ENCODE results near the gene DDX17.

The DDX17 gene

DNA sequence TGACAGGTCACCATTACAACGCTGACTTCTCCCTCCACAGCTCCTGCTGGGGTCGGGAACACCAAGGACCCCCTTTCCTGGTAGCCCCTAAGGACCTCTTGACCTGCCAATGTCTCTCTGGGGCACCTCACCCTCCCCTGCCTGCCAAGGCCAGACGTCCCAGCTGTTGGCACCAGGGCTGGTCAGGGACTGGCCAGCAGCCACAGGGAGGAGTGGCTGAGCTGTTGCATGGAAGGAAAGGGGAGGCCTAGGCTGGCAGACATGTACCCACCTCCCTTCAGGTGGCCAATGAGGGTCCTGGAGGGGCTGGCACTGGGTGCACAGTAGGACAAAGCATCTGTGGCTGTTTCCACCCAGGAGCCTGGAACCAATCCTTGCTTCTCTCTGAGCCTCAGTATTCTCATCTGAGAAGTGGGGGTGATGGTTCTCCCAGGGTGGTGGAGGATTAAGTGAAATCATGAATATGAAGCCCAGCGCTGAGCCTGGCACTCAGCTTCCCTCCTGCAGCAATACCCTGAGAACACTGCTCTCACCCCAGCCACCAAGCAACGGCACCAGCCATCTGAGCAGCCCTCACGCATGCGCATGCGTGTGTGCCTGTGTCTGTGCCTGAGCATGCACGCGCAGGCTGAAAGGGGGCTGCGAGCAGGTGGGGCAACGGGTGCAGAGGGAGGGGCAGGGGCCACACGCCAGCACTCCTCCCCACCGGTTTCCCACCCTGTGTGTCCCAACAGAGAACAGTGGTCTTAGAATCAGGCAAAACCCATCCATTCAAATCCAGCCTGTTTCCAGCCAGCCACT, 57.0 kb downstream of the DDX17 start:
- DNase-seq (ENCODE audit: low read depth): no peak

DNA sequence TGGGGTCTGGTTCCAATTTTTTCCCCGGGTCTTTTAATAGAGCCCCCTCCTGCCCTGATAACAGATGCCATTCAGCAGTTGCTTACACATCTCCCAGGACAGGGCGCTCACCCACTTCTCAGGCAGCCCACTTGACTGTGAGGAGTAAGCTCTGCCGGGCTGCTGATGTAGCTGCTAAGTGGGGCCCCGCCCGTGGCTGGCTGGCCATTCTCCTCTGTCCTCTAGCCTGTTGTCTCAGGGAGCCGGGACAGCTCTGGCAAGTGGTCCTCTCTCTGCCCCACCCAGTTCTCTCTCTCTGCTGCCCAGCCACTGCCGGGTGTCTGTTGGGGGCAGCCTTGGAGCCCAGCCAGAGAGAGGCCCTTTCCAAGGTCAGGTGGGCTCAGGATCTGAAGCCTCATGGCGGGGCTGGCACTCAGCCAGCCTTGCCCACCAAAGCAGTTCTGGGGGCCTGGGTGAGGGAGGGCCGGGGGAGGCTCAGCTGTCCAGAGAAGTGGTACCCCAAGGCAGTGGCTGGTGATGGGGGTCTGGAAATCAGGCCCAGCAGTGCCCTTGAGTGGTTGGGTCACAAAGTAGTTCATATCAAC, 60.0 kb downstream of the DDX17 start:
- DNase-seq (ENCODE audit: low read depth): no peak

DNA sequence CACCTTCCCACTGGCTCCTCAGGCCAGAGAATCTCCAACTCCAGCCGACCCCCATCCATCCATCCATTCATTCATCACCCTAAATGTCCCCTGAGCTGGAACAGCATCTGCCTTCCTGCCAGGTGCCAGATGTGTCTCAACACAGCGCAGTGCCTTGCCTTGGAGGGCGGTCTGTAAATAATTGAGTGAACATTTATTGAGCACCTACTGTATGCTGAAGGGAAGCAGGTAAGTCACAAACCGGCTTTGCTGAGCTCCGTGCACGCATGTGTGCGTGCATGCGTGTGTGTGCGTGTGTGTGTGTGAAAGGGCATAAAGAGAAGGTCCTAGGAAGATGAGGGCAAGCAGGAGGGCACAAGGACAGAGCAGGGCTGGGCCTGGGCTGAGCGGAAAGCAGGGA, 61.3 kb downstream of the DDX17 start:
- DNase-seq (ENCODE audit: low read depth): no peak

DNA sequence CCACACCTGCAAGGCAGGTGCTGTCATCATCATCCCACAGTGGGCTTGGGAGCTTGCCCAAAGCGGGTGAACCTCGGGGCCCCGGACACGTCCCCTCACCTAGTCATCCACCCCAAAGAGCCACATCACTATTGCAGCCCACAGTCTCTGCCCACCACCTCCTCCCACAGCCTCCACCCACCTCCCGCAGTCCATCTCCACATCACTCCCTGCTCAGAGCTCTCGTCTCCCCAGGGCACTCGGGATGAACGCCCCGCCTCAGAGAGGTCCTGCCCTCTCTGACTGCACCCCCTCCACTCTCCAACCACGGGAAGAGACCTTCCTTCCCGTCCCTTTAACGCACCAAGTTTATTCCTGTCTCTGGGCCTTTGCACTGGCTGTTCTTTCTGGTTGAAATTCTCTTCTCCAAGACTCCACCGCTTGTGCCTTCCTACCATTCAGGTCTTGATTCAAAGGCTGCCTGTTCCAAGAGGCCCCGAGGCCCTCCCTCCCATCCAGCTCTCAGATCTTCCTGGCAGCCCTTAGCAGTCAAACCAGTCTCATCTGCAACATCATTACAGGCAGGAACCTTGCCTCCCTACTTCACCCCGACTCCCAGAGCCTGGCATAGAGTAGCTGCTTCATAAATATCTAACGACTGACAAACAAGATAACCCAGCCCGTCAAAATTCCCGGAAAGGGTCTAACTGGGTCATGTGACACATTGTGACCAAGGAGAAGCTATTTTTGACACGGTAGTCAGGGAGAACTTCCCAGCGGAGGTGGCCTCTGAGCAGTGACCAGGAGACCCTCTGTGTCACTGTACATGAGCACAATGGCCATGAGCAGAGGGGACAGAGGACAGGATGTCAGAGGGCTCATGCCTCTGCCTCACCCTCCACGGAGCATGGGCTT, 62.2 kb downstream of the DDX17 start:
- DNase-seq (ENCODE audit: low read depth): no peak

DNA sequence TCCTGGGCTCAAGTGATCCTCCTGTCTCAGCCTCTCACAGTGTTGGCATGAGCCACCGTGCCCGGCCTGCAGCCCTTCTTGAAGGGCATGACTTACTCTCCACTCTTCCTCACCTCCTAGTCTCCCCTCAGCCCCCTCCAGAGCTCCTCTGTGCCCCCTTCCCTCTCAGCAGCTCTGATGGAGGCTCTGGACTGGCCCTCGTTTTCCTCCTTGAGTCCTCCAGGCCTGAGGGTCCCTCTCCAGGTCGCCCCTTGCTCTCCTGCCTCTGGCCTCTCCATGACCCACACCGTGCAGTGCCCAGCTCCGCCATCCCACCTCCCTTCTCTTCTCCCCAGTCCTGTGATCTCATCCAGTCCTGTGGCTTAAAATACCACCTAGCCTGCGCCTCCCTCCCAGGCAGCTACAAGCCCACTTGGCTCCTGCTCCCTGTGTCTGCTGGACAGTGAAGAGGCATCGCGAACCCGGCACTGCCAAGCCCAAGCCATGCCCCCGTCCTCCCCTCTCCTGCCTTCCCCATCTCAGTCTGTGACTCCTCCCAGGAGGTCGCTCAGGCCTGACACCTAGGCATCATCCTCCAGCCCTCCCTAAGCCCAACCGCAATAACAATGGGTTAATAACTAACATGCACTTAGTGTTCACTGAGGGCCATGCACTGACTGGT, 63.0 kb downstream of the DDX17 start:
- no peak for DNase-seq (ENCODE audit: low read depth)

DNA sequence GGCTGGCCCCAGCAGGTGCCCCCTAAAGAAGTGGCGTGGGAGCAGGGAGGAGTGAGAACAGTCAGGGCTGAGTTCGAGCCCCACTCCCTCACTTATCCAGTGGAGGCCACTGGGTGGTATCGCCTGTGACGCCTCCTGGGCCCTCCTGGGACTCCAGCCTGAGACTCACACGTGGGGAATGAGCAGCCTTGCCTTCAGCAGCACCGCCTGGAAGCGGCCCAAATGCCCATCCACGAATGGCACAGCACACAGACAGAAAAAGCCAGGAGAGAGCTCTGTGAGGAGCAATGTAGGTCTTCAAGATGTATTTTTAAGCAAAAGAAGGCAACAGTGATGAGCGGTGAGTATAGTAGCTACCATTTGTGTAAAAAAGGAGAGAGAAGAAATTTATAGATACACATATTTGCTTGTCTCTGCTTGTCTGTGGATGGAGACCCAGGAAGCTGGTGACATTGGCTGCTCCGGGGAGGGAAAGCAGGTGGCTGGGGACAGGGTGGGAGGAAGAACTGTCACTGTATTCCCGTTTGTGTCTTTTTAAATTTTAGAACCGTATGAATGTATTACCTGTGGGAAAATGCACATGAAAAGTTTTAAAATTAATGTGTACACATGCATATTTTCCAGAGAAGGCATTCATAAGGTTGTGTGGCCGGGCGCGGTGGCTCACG, 64.4 kb downstream of the DDX17 start:
- DNase-seq (ENCODE audit: low read depth): no peak

DNA sequence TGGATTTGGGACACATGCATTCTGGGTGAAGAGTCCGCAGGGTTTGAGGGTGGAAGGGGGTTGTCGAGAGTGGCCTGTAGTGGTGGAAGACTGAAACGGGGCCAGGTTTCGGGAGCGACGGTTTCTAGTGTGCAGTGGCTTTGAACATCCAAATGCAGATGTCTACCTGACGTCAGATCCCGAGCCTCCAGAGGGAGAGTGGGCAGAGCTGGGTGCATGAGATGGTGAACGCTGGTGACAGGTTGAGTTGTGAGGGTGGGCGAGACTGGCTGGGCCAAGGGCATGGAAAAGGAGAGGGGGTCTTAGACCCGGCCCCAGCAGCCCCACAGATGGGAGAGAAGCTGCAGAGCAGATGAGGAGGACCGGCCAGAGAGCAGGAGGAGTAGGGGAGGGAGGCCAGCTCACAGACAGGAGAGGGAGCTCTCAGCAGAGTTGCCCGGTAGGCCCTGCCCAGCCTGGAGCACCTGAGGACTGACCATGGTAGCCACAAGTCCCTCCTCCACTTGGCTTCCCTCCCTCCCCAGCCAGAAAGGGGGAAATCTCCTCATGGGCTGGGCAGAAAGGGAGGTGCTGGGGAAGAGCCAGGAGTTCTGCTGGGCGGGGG, 65.3 kb downstream of the DDX17 start:
- no peak for DNase-seq (ENCODE audit: low read depth)

DNA sequence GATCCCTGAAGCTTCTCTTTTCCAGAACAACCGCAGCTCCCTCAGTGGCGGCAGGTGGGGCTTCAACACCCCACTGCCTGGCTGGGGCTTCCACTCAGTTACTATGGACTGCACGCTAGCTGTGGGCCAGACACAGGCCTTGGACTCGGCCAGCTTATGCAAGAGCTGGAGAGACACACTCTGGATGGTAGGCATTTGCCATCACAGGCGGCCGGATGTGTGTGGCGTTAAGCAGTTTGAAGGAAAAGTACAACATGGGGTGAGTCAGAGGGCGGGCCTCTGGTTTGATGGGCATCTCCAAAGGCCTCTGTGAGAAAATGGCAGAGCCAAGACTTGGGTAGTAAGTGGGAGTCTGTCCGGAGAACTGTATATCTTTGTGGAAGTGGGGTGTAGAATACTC, 68.7 kb downstream of the DDX17 start:
- DNase-seq (ENCODE audit: low read depth): no peak

DNA sequence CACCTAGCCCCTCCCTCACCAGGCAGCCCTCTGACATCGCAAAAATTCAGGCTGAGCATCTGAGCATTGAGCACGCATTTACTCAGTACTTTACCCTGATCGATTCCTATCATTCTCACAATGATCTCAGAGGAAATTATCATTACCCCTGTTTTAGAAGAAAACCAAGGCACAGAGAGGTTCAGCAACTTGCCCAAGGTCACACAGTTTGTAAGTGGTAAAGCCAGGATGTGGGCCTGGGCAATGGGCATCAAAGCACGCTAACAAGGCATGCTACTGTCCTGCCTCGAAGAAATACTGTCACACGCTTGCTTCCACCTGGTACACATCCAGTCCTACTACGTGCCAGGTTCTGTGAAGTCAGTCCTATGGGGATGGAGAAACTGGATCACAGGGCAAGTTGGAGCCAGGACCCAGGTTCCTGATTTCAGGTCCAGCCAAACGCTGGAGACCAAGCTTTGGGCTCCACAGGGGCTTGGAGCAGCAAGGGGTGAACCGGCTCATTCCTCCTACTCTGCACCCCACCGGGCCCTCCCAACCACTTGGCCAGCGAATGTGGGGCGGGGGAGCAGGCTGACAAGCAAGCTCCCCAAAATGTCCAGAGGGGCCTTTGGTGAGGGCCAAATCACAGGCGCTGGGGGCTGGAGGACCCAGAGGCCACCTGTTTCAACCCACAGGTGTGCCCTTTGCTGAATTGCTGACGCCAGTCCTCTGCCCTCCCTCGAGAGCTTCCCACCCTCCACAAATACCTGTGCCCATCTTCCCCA, 69.3 kb downstream of the DDX17 start:
- DNase-seq (ENCODE audit: low read depth): no peak

DNA sequence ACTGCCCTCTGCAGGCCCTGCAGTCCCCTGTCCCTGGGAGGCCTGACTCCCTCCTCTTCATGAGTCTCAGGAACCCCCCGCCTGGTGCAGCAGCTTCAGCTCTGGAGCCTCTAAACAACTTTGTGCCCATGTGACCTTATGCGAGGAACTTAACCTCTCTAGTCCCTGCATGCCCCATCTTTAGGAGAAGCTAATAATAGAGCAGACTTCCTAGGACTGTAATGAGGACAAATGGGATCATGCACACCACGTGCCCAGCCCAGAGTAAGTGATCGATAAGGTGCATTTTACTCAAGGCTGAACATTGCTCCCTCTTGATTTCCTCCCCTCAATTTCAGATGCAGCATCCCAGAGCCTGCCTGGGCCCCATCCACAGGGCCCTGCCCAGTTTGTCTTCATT, 70.1 kb downstream of the DDX17 start:
- no peak for DNase-seq (ENCODE audit: low read depth)

DNA sequence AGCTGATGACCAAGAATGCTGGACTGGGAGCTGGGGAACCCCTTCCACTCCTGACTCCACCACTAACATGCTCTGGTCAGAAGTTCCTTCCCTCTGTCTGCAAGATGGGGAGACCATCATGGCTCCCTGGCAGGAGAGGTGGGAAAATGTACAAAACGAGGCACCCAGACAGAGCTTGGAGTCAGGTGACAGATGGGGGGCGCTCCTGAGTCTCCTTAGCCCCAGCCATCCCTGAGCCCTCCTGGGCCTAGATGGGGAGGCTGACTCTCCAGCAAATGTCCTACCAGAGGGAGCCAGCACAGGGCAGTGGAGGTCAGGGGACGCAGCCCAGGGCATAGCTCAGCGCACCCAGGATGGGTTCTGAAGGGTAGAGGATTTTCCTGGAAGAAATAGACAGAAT, 71.1 kb downstream of the DDX17 start:
- no peak for DNase-seq (ENCODE audit: low read depth)

DNA sequence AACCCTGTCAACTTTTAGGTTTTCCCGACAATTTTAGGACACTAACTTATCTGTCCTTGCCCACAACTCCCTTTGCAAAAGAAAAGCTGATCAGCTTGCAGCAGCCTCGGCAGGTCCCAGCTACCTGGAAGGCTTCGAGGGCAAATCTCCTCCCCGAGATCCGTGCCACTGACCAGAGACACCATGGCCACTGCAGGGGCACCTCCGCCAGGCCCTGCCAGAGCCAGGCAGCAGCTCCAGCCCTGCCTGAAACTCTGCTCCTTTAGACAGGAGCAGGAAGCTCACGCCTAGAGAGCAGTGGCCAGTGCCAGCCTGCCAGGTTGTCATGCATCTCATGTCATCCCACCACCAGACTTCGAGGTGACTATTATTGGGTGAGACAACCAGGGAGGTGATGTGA, 72.2 kb downstream of the DDX17 start:
- DNase-seq (ENCODE audit: low read depth): no peak
